ENCODE results near the gene ITGBL1.
"Not testable (repeated sequence)": the region's sequence is repeated elsewhere in the genome, so short reads cannot be mapped to it uniquely, and the experiment has no call there.

ITGBL1 gene

DNA sequence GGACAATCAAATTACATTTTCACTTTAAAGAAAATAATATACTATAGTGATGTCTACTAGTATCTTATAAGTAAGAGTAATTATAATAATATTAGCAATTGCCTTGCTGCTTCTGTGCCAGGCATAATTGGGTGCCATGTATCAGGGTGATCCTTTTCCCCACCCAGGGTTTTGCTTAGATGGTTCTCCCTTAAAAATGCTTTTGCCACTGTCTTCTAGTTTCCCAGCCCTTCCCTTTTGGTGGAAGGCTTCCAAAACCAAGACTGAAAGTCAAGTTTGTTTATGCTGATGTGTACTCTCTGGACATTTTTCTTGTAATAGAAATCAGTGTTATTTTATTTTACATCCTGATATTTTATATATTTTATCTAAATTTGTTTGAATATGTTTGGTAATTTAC, 77.8 kb downstream of the ITGBL1 start:
- no peak overlapping the region for H3K4me3 ChIP-seq (ENCODE audit: low read depth in 1 of 2, low read length in 2 of 2)
- no peaks in the 10 kb centered on the region for H3K36me3 ChIP-seq (ENCODE audit: insufficient read depth, low read length)
- no peak overlapping the region for H3K9ac ChIP-seq (ENCODE audit: low read depth, low read length)
- H3K27ac ChIP-seq (ENCODE audit: low read length): no peak overlapping the region
- ATAC-seq (ENCODE audit: insufficient read depth, low read depth) (no peak), DNase-seq (no peak)
- no peaks in the 10 kb centered on the region; the same call in 1 of the 2 replicates for H3K4me1 ChIP-seq (ENCODE audit: insufficient read depth, low read length)
- no peak overlapping the region for H3K4me2 ChIP-seq (ENCODE audit: insufficient read depth, low read length)
- H3K9me3 ChIP-seq (ENCODE audit: insufficient read depth, low read length, severe bottlenecking): no peaks in the 10 kb centered on the region
- H2AFZ ChIP-seq (ENCODE audit: low read depth, low read length): no peak overlapping the region
- H3K27me3 ChIP-seq (ENCODE audit: insufficient read depth, low read length, poor library complexity): no peaks in the 10 kb centered on the region
- H4K20me1 ChIP-seq (ENCODE audit: insufficient read depth, low read length): no peaks in the 10 kb centered on the region
- no peak for TF ChIP-seq EZH2 (IDR thresholded peaks at IDR 0.05; ENCODE audit: borderline replicate concordance, low read depth, low read length, severe bottlenecking)
- TF ChIP-seq, protein P1, sequence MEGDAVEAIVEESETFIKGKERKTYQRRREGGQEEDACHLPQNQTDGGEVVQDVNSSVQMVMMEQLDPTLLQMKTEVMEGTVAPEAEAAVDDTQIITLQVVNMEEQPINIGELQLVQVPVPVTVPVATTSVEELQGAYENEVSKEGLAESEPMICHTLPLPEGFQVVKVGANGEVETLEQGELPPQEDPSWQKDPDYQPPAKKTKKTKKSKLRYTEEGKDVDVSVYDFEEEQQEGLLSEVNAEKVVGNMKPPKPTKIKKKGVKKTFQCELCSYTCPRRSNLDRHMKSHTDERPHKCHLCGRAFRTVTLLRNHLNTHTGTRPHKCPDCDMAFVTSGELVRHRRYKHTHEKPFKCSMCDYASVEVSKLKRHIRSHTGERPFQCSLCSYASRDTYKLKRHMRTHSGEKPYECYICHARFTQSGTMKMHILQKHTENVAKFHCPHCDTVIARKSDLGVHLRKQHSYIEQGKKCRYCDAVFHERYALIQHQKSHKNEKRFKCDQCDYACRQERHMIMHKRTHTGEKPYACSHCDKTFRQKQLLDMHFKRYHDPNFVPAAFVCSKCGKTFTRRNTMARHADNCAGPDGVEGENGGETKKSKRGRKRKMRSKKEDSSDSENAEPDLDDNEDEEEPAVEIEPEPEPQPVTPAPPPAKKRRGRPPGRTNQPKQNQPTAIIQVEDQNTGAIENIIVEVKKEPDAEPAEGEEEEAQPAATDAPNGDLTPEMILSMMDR (IDR thresholded peaks at IDR 0.05; ENCODE audit: borderline replicate concordance, extremely low read depth, low read length, poor library complexity, severe bottlenecking): no peak
- H3K79me2 ChIP-seq (ENCODE audit: insufficient read depth, low read length): no peaks in the 10 kb centered on the region

DNA sequence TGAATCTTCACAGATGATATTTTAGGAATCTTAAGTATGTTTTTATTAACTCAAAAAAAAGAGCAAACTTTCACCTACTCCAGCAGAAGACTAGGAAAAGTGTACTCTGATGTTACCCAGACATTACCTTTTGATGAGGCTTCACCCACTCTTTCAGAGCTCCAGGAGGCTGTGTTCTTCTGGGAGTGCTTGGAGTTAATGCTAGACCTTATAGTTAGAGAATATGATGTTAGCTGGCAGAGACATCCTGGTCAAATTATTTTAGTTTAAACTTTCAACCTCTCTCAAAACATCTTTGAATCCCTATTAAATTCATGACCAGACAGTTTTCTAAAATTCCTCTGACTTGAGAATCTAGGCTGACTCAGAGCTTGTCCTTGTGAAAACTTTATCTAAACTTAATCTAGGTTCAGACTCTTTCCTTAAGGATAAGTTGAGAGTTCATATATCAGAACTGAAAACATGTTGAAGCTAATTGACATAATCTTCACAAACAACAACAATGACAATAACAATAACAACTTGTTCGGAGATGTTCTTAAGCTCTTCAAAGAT, 82.8 kb downstream of the ITGBL1 start:
- Histone ChIP-seq H3K79me2 (ENCODE audit: insufficient read depth, low read length) (no peaks in the 10 kb centered on the region), H3K9me3 (ENCODE audit: insufficient read depth, low read length, severe bottlenecking) (no peaks in the 10 kb centered on the region)

DNA sequence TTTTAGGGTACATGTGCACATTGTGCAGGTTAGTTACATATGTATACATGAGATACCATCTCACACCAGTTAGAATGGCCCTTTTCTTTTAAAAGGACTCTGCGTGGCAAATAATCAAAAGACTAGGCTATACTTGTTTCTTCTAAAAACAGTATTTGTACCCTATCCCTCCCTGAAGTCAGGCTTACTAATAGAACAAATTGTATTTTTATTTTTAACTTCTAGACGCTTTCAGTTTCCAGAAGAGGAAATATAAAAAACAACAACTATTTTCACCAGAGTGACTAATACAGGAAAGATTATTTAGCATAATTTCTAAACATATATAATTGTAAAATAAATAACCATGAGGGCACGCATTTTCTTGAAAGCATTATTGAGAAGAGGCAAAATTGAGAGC, 83.6 kb downstream of the ITGBL1 start:
- Histone ChIP-seq H2AFZ (ENCODE audit: low read depth, low read length) (no peak overlapping the region), H3K27ac (ENCODE audit: low read length) (no peak overlapping the region), H3K36me3 (ENCODE audit: insufficient read depth, low read length) (no peaks in the 10 kb centered on the region), H4K20me1 (ENCODE audit: insufficient read depth, low read length) (no peaks in the 10 kb centered on the region), H3K9ac (ENCODE audit: low read depth, low read length) (no peak overlapping the region), H3K27me3 (ENCODE audit: insufficient read depth, low read length, poor library complexity) (no peaks in the 10 kb centered on the region), H3K9me3 (ENCODE audit: insufficient read depth, low read length, severe bottlenecking) (no peaks in the 10 kb centered on the region), H3K79me2 (ENCODE audit: insufficient read depth, low read length) (no peaks in the 10 kb centered on the region), H3K4me3 (ENCODE audit: low read depth in 1 of 2, low read length in 2 of 2) (no peak overlapping the region), H3K4me2 (ENCODE audit: insufficient read depth, low read length) (no peak overlapping the region), H3K4me1 (ENCODE audit: insufficient read depth, low read length) (no peaks in the 10 kb centered on the region; the same call in 1 of the 2 replicates)
- ATAC-seq (ENCODE audit: insufficient read depth, low read depth) (no peak), DNase-seq (no peak)
- no peak for TF ChIP-seq EZH2 (IDR thresholded peaks at IDR 0.05; ENCODE audit: borderline replicate concordance, low read depth, low read length, severe bottlenecking)
- TF ChIP-seq, protein P1 (IDR thresholded peaks at IDR 0.05; ENCODE audit: borderline replicate concordance, extremely low read depth, low read length, poor library complexity, severe bottlenecking): no peak

More for the DNA sequence above, 82.8 kb downstream of the ITGBL1 start:
- no peak for ATAC-seq (ENCODE audit: insufficient read depth, low read depth)
- TF ChIP-seq, protein P1 (IDR thresholded peaks at IDR 0.05; ENCODE audit: borderline replicate concordance, extremely low read depth, low read length, poor library complexity, severe bottlenecking): no peak
- no peak for TF ChIP-seq EZH2 (IDR thresholded peaks at IDR 0.05; ENCODE audit: borderline replicate concordance, low read depth, low read length, severe bottlenecking)
- no peak overlapping the region for H3K9ac ChIP-seq (ENCODE audit: low read depth, low read length)
- DNase-seq: no peak
- no peak overlapping the region for H3K4me3 ChIP-seq (ENCODE audit: low read depth in 1 of 2, low read length in 2 of 2)
- H3K36me3 ChIP-seq (ENCODE audit: insufficient read depth, low read length): no peaks in the 10 kb centered on the region
- no peaks in the 10 kb centered on the region for H4K20me1 ChIP-seq (ENCODE audit: insufficient read depth, low read length)
- no peak overlapping the region for H2AFZ ChIP-seq (ENCODE audit: low read depth, low read length)
- H3K27me3 ChIP-seq (ENCODE audit: insufficient read depth, low read length, poor library complexity): no peaks in the 10 kb centered on the region
- H3K4me2 ChIP-seq (ENCODE audit: insufficient read depth, low read length): no peak overlapping the region
- no peak overlapping the region for H3K27ac ChIP-seq (ENCODE audit: low read length)
- H3K4me1 ChIP-seq (ENCODE audit: insufficient read depth, low read length): no peaks in the 10 kb centered on the region; the same call in 1 of the 2 replicates

DNA sequence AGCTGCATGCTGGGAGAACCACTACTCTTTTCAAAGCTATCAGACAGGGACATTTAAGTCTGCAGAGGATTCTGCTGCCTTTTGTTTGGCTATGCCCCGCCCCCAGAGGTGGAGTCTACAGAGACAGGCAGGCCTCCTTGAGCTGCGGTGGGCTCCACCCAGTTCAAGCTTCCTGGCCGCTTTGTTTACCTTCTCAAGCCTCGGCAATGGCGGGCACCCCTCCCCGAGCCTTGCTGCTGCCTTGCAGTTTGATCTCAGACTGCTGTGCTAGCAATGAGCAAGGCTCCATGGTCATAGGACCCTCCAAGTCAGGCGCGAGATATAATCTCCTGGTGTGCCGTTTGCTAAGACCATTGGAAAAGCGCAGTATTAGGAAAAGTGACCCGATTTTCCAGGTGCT, 92.1 kb downstream of the ITGBL1 start:
- not testable (repeated sequence) for H3K4me2 ChIP-seq (ENCODE audit: insufficient read depth, low read length); H2AFZ ChIP-seq (ENCODE audit: low read depth, low read length); H3K9ac ChIP-seq (ENCODE audit: low read depth, low read length); H3K79me2 ChIP-seq (ENCODE audit: insufficient read depth, low read length); ATAC-seq (ENCODE audit: insufficient read depth, low read depth); DNase-seq; H4K20me1 ChIP-seq (ENCODE audit: insufficient read depth, low read length); H3K4me1 ChIP-seq (ENCODE audit: insufficient read depth, low read length); H3K9me3 ChIP-seq (ENCODE audit: insufficient read depth, low read length, severe bottlenecking); H3K27me3 ChIP-seq (ENCODE audit: insufficient read depth, low read length, poor library complexity); H3K4me3 ChIP-seq (ENCODE audit: low read depth in 1 of 2, low read length in 2 of 2); H3K36me3 ChIP-seq (ENCODE audit: insufficient read depth, low read length); H3K27ac ChIP-seq (ENCODE audit: low read length)
